ENCODE results near the gene PRR15L. TPM values are rescaled to one million over a fixed set of nuclear protein-coding genes. Genes with fewer than 3 reads are reported as not detected.
A peak's percentile ranks its signal among the peaks of the same experiment; 100 is the strongest.

The PRR15L gene
- total RNA-seq, 1 donor from 2014 or later: not detected

DNA sequence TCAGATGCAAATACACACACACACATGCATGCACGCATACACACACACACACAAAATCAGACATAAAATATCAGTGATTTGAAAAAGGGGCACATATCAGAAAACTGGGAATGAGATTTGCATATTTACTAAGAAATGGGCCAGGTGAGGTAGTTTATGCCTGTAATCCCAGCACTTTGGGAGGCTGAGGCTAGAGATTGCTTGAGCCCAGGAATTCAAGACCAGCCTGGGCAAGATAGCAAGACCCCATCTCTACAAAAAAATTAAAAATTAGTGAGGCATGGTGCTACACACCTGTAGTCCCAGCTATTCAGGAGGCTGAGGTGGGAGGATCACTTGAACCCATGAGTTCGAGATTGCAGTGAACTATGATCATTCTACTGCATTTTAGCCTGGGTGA is 38.7 kb downstream of the PRR15L start:
- no peak for DNase-seq (ENCODE audit: low spot score)
- intact Hi-C loops (cut with DNase I): no loop called here
- ATAC-seq: no peak

DNA sequence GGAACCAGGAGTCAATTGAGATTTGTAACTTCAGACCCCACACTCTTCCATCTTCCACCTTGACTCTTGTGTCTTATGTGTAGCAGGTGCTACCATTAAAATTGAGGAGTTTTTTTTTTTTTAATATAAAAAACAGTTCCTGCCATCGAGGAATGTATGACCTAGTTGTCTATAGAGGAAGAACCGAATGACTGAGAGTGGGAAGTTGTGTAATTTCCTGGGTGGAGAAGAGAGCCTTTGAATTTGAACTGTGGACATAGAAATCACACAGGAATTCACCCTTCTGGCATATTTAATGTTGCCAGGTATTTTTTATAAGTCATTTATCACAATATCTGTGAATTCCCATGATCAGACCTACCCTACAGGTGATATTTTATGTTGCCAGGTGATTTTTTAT is 39.7 kb downstream of the PRR15L start:
- intact Hi-C loops (cut with DNase I): no loop called here
- ATAC-seq (no peak), DNase-seq (ENCODE audit: low spot score) (no peak)

DNA sequence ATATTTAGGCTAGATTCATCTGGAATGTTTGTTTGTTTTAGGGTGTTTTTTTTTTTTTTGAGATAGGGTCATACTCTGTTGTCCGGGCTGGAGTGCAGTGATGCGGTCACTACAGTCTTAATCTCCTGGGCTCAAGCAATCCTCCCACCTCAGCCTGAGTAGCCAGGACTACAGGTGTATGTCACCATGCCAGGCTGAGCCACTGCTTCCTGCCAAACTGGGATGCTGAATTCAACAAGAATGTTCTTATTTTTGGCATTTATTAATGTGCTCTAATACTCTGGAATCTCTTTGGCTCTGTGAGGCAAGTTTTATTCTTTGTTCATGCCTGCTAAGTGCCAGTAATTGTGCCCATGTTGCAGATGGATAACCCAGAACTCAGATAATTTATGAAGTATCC is 40.1 kb downstream of the PRR15L start:
- ATAC-seq: no peak

GRCh38 chr17:47916489-47917208 is 41.0 kb downstream of the PRR15L start:
- DNase-seq (ENCODE audit: low spot score): no peak
- ATAC-seq: no peak
- intact Hi-C loops (cut with DNase I): no loop called here

More for the DNA sequence above, 40.1 kb downstream of the PRR15L start:
- DNase-seq (ENCODE audit: low spot score): no peak
- intact Hi-C loops (cut with DNase I): no loop called here

- ATAC-seq (peak; percentile 78), DNase-seq (ENCODE audit: low spot score) (no peak)
- intact Hi-C loops (cut with DNase I): no loop called here
Observed at GRCh38 chr17:47915776-47916398, 41.8 kb downstream of the PRR15L start.

DNA sequence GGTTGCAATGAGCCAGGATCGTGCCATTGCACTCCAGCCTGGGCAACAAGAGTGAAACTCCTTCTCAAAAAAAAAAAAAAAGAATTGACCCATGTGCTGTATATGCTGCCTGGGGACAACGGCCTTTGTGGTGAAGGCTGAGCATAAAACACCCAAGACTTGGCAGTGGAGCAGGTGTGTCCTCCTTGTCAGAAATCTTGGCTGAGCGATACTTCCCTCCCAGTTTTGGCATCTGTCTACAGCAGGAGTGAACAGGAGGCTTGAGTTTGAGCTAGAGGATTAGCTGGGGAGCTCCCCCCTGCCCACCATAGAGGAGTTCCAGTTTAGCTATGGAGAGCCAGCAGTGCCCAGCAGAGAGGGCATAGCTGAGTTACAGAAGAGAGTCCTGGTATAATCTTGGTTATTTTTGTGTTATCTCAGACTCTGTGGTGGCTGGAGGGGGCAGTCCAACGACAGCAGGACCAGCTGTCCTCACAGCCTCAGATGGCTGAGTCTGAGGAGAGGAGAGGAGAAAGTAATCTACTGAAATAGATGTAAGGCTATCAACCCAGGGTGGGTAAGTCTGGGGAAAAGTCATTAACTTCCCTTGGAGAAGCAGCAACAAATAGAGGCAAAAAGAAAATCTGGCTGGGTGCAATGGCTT is 43.3 kb downstream of the PRR15L start:
- DNase-seq (ENCODE audit: low spot score): no peak
- ATAC-seq: no peak
- intact Hi-C loops (cut with DNase I): no loop called here

DNA sequence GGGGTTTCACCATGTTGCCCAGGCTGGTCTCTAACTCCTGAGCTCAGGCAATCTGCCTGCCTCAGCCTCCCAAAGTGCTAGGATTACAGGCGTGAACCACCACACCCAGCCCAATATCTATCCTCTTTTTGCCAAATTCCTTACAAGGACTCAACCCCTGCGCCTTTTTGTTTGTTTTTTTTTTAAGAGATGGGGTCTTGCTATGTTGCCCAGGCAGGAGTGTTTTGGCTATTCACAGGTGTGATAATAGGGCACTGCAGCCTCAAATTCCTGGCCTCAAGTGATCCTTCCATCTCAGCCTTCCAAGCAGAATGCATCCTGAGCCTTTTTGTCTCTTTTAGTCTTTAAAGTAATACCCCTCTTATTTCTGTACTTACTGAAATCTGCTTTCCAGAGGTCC is 44.6 kb downstream of the PRR15L start:
- ATAC-seq (no peak), DNase-seq (ENCODE audit: low spot score) (no peak)
- intact Hi-C loops (cut with DNase I): no loop called here

DNA sequence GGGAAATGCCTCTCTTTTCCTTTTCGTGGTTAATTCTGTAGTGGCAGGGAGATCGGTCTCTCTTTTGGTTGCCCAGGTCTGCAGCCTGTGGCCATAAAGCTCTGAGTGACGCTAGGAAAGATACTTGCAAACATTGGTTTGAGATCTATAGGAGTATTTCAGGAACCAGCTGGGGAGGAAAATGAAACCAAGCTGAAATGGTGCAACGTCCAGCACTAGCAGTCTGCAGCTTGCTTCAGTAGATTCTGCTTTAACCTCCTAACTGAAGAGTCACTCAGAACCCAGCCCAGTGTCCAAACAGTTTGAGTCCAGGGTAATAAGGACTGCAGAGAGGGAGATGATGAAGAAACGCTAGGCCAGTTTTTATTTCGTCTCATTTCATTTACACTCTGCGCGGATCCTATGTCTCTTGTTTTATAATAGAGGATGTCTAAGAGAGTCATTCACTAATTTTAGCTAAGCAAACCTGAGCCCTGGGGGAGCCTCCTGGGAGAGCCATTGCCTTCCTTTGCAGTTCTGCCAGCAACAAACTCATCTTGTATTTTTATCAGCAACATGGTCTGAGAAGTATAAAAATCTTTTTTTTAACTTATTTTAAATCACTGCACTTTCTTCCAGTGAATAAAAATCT is 49.6 kb downstream of the PRR15L start:
- DNase-seq (ENCODE audit: low spot score) (no peak), ATAC-seq (no peak)
- intact Hi-C loops (cut with DNase I): no loop called here

- no peak for DNase-seq (ENCODE audit: low spot score)
- intact Hi-C loops (cut with DNase I): no loop called here
- no peak for ATAC-seq
Observed at GRCh38 chr17:47906443-47906842, 51.2 kb downstream of the PRR15L start.

GRCh38 chr17:47905221-47905733 is 52.4 kb downstream of the PRR15L start:
- intact Hi-C loops (cut with DNase I): no loop called here
- peak; percentile 85 for DNase-seq (ENCODE audit: low spot score)
- ATAC-seq: peak; percentile 87

DNA sequence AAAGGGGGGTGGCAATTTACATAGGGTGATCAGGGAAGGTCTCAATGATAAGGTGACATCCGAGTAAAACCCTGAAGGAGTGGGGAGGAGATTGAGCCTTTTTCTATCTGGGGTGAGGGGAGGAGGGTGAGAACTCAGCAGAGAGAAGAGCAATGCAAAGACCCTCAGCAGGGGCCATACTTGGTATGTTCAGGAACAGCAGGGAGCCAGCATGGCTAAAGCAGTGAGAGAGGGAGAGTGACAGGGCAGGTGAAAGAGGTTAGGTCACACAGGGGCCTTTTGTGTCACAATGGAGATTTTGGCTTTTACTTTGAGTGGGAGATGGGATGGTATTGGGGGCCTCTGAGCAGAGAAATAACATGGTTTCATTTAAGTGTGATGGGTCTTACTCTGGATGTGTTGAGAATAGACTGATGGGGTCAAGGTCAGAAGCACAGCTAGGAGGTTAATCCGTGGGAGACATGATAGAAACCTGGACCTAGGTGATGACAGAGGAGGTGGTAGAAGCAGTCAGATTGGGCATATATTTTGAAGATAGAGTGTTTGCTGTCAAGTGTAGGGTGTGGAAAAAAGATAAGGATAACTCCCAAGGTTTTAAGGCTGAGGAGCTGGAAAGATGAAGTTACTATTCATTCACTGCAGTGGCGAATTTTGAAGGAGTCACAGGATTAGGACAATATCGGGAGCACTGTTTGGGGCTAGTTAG is 55.5 kb downstream of the PRR15L start:
- intact Hi-C loops (cut with DNase I): no loop called here
- DNase-seq (ENCODE audit: low spot score) (no peak), ATAC-seq (no peak)

Other genes starting within 250 kb of the PRR15L start
- gene TBX21, start 224.6 kb downstream of the PRR15L start, total RNA-seq: 1.1 TPM
- gene OSBPL7, start 136.1 kb downstream of the PRR15L start, total RNA-seq: 13.5 TPM
- gene MRPL10, start 126.3 kb downstream of the PRR15L start, total RNA-seq: 26.6 TPM
- gene LRRC46, start 126.2 kb downstream of the PRR15L start, total RNA-seq: 0.89 TPM
- 39.4 TPM for gene SCRN2, start 116.6 kb downstream of the PRR15L start, total RNA-seq
- gene SP6, start 106.7 kb downstream of the PRR15L start, total RNA-seq: 0.62 TPM
- 24.2 TPM for gene SP2, start 61.6 kb downstream of the PRR15L start, total RNA-seq
- 20.0 TPM for gene PNPO, start 16.3 kb downstream of the PRR15L start, total RNA-seq
- gene CDK5RAP3, start 13.2 kb upstream of the PRR15L start, total RNA-seq: 187 TPM
- gene COPZ2, start 79.9 kb upstream of the PRR15L start, total RNA-seq: 72.7 TPM
- 287 TPM for gene NFE2L1, start 90.5 kb upstream of the PRR15L start, total RNA-seq
- 53.0 TPM for gene CBX1, start 143.6 kb upstream of the PRR15L start, total RNA-seq
- 18.5 TPM for gene SNX11, start 149.9 kb upstream of the PRR15L start, total RNA-seq

Measured in sciatic nerve (tissue), 2 donors.